IPS-20b (cell line): ENCODE data around the gene POLR3E.
"Not testable (repeated sequence)": the region's sequence is repeated elsewhere in the genome, so short reads cannot be mapped to it uniquely, and the experiment has no call there.

ENCODE experiments used
- H3K27ac ChIP-seq: one replicate; pipeline ENCODE4 v1.5.1; 2013; ENCODE audit warnings: low read length
- H3K27me3 ChIP-seq: 2 replicates; pipeline ENCODE4 v1.6.1; 2013; ENCODE audit warnings: mild to moderate bottlenecking, low read length, inconsistent platforms; ENCODE audit not compliant: insufficient read depth
- H3K36me3 ChIP-seq: 2 replicates; pipeline ENCODE4 v1.6.1; 2013; ENCODE audit warnings: low read depth, mild to moderate bottlenecking, inconsistent platforms, low read length, moderate library complexity; ENCODE audit not compliant: insufficient read depth
- H3K4me1 ChIP-seq: 2 replicates; pipeline ENCODE4 v1.6.1; 2013; ENCODE audit warnings: mild to moderate bottlenecking, control low read depth, inconsistent platforms, low read length, moderate library complexity; ENCODE audit not compliant: insufficient read depth
- H3K4me3 ChIP-seq: 2 replicates; pipeline ENCODE4 v1.5.1; 2013; ENCODE audit warnings: mild to moderate bottlenecking, low read length, inconsistent platforms
- H3K9ac ChIP-seq: 2 replicates; pipeline ENCODE4 v1.6.1; 2013; ENCODE audit warnings: low read depth, mild to moderate bottlenecking, inconsistent platforms, low read length, moderate library complexity
- H3K9me3 ChIP-seq: 2 replicates; pipeline ENCODE4 v1.6.1; 2013; ENCODE audit warnings: mild to moderate bottlenecking, low read depth, low read length, inconsistent platforms; ENCODE audit not compliant: insufficient read depth

POLR3E gene

GRCh38 chr16:22293137-22294106, 3.8 kb upstream of the POLR3E start:
- Histone ChIP-seq H3K4me3 (no peak overlapping the region), H3K4me1 (no peaks in the 10 kb centered on the region; the same call in 1 of the 2 replicates), H3K9ac (no peak overlapping the region), H3K36me3 (no peaks in the 10 kb centered on the region), H3K27ac (no peak overlapping the region), H3K9me3 (no peaks in the 10 kb centered on the region), H3K27me3 (no peaks in the 10 kb centered on the region)

GRCh38 chr16:22296225-22297113, 740 bp upstream of the POLR3E start:
- Histone ChIP-seq H3K4me3 (peak overlapping the region; percentile 83), H3K27me3 (no peaks in the 10 kb centered on the region), H3K36me3 (no peaks in the 10 kb centered on the region), H3K9me3 (no peaks in the 10 kb centered on the region), H3K4me1 (no peaks in the 10 kb centered on the region; the same call in 1 of the 2 replicates), H3K27ac (no peak overlapping the region), H3K9ac (peak overlapping the region; percentile 81; the same call in 1 of the 2 replicates)

- peak overlapping the region; percentile 87 for H3K4me3 ChIP-seq
- H3K27ac ChIP-seq = peak overlapping the region; percentile 68
- peak overlapping the region; percentile 87 for H3K9ac ChIP-seq
- no peaks in the 10 kb centered on the region for H3K27me3 ChIP-seq
- H3K36me3 ChIP-seq = peaks cover 14% of the 10 kb centered on the region
- H3K9me3 ChIP-seq = no peaks in the 10 kb centered on the region
- no peaks in the 10 kb centered on the region; the same call in 1 of the 2 replicates for H3K4me1 ChIP-seq
Observed at GRCh38 chr16:22297871-22298733, 893 bp downstream of the POLR3E start.

- no peaks in the 10 kb centered on the region for H3K27me3 ChIP-seq
- H3K27ac ChIP-seq = no peak overlapping the region
- H3K36me3 ChIP-seq = peaks cover 19% of the 10 kb centered on the region
- no peaks in the 10 kb centered on the region; the same call in 1 of the 2 replicates for H3K4me1 ChIP-seq
- peak overlapping the region; percentile 87; the same call in 1 of the 2 replicates for H3K4me3 ChIP-seq
- no peaks in the 10 kb centered on the region for H3K9me3 ChIP-seq
- no peak overlapping the region for H3K9ac ChIP-seq
Observed at GRCh38 chr16:22299036-22299435, 1.8 kb downstream of the POLR3E start.

GRCh38 chr16:22300427-22301071, 3.3 kb downstream of the POLR3E start:
- H3K4me1 ChIP-seq = no peaks in the 10 kb centered on the region; the same call in 1 of the 2 replicates
- H3K4me3 ChIP-seq = no peak overlapping the region
- peaks cover 34% of the 10 kb centered on the region for H3K36me3 ChIP-seq
- H3K9ac ChIP-seq = no peak overlapping the region
- no peaks in the 10 kb centered on the region for H3K27me3 ChIP-seq
- H3K27ac ChIP-seq = no peak overlapping the region
- no peaks in the 10 kb centered on the region for H3K9me3 ChIP-seq

- H3K27me3 ChIP-seq, H3K9ac ChIP-seq, H3K9me3 ChIP-seq, H3K27ac ChIP-seq, H3K4me1 ChIP-seq, H3K4me3 ChIP-seq: not testable (repeated sequence)
- H3K36me3 ChIP-seq = peaks cover 42% of the 10 kb centered on the region
Observed at GRCh38 chr16:22301423-22301822, 4.2 kb downstream of the POLR3E start.

GRCh38 chr16:22302776-22303363, 5.7 kb downstream of the POLR3E start:
- H3K4me3 ChIP-seq = no peak overlapping the region
- H3K27ac ChIP-seq = no peak overlapping the region
- H3K27me3 ChIP-seq = no peaks in the 10 kb centered on the region
- H3K9me3 ChIP-seq = no peaks in the 10 kb centered on the region
- H3K4me1 ChIP-seq = no peaks in the 10 kb centered on the region
- no peak overlapping the region for H3K9ac ChIP-seq
- peaks cover 56% of the 10 kb centered on the region for H3K36me3 ChIP-seq

GRCh38 chr16:22304411-22304810, 7.2 kb downstream of the POLR3E start:
- Histone ChIP-seq H3K27me3 (no peaks in the 10 kb centered on the region), H3K9ac (no peak overlapping the region), H3K4me1 (no peaks in the 10 kb centered on the region), H3K9me3 (no peaks in the 10 kb centered on the region), H3K27ac (no peak overlapping the region), H3K4me3 (no peak overlapping the region), H3K36me3 (peaks cover 72% of the 10 kb centered on the region)

- H3K4me1 ChIP-seq = no peaks in the 10 kb centered on the region
- no peak overlapping the region for H3K9ac ChIP-seq
- H3K4me3 ChIP-seq = no peak overlapping the region
- H3K36me3 ChIP-seq = peaks cover 86% of the 10 kb centered on the region
- H3K27ac ChIP-seq = no peak overlapping the region
- no peaks in the 10 kb centered on the region for H3K9me3 ChIP-seq
- H3K27me3 ChIP-seq = no peaks in the 10 kb centered on the region
Observed at GRCh38 chr16:22306788-22307187, 9.6 kb downstream of the POLR3E start.

- Histone ChIP-seq H3K4me1 (no peaks in the 10 kb centered on the region), H3K27ac (no peak overlapping the region), H3K4me3 (no peak overlapping the region), H3K9me3 (no peaks in the 10 kb centered on the region), H3K36me3 (peaks cover 86% of the 10 kb centered on the region), H3K9ac (no peak overlapping the region), H3K27me3 (no peaks in the 10 kb centered on the region)
Observed at GRCh38 chr16:22307838-22308237, 10.6 kb downstream of the POLR3E start.
